Measurements from ENCODE around the gene TRAF3IP3. TPM values are rescaled to one million over a fixed set of nuclear protein-coding genes. Genes with fewer than 3 reads are reported as not detected.

The TRAF3IP3 gene
- total RNA-seq, 1 experiment from 2014 or later, result not detected

GRCh38 chr1:209710093-209710492 lies 45.8 kb upstream of the TRAF3IP3 start:
- WGBS (ENCODE audit: extremely low coverage, insufficient read length, low lambda C conversion rate), result no CpG with 5 or more reads among the region's 2 CpGs
- Mint-ChIP-seq H3K36me3 (ENCODE audit: insufficient read depth in 1 of 3, low read depth in 3 of 3) (no peaks in the 10 kb centered on the region), H3K4me1 (peaks cover 4 to 8% of the 10 kb centered on the region in 2 experiments; a peak in 2 of 4 replicates), H3K27ac (no peak overlapping the region), H3K27me3 (ENCODE audit: low read depth) (peaks cover 18% of the 10 kb centered on the region), H3K9me3 (no peaks in the 10 kb centered on the region), H3K4me3 (no peak overlapping the region)
- DNase-seq, result no peak
- Histone ChIP-seq H4K91ac (ENCODE audit: insufficient read length, low read depth, low read length) (no peak overlapping the region), H3K79me1 (ENCODE audit: insufficient read depth, low read depth, low read length, poor library complexity, severe bottlenecking) (no peaks in the 10 kb centered on the region), H2BK20ac (ENCODE audit: low read depth, low read length, poor library complexity, severe bottlenecking) (no peak overlapping the region), H2BK5ac (ENCODE audit: insufficient read length, low read length) (no peak overlapping the region), H3K9ac (ENCODE audit: extremely low read depth, insufficient read length, low read length) (no peak overlapping the region), H3K4me1 (ENCODE audit: insufficient read depth, low read length) (no peaks in the 10 kb centered on the region; the same call in 1 of the 2 replicates), H2BK12ac (ENCODE audit: insufficient read length, low read depth, low read length) (no peak overlapping the region), H3K79me2 (ENCODE audit: insufficient read depth, low read length) (no peaks in the 10 kb centered on the region), H3K23me2 (ENCODE audit: insufficient read length, low read depth, low read length, poor library complexity, severe bottlenecking) (no peaks in the 10 kb centered on the region), H2AK5ac (ENCODE audit: insufficient read length, low read length) (no peak overlapping the region), H3K4ac (ENCODE audit: low read depth, low read length) (no peak overlapping the region), H3K23ac (ENCODE audit: insufficient read length, low read depth, low read length) (no peak overlapping the region), H4K20me1 (ENCODE audit: control insufficient read depth, insufficient read depth, insufficient read length) (no peaks in the 10 kb centered on the region), H4K5ac (ENCODE audit: insufficient read length, low read depth, low read length) (no peak overlapping the region), H3K27me3 (ENCODE audit: insufficient read depth, low read length) (no peaks in the 10 kb centered on the region), H4K8ac (replicated peaks; ENCODE audit: insufficient read length, low read depth, low read length) (no peak overlapping the region), H2BK120ac (ENCODE audit: low read depth, low read length, poor library complexity, severe bottlenecking) (no peak overlapping the region), H3K18ac (ENCODE audit: insufficient read length, low read depth, low read length) (no peak overlapping the region), H3K27ac (ENCODE audit: insufficient read length, low read depth, low read length) (no peak overlapping the region), H3K9me3 (ENCODE audit: control insufficient read depth, low read depth, low read length) (no peaks in the 10 kb centered on the region), H3K14ac (ENCODE audit: insufficient read depth, low read length) (no peak overlapping the region), H2BK15ac (ENCODE audit: low read depth, low read length) (no peak overlapping the region), H3T11ph (ENCODE audit: low read length) (no peak overlapping the region), H3K4me2 (ENCODE audit: insufficient read depth, insufficient read length, low read length) (no peak overlapping the region), H2AFZ (ENCODE audit: low read length) (no peak overlapping the region), H3K56ac (ENCODE audit: insufficient read length, low read depth, low read length) (no peak overlapping the region)
- no peak for TF ChIP-seq CTCF (conservative IDR thresholded peaks at IDR 0.05)
